IMR-90 (cell line): ENCODE data around the gene KCNK4. TPM values are rescaled to one million over a fixed set of nuclear protein-coding genes. Genes with fewer than 3 reads are reported as not detected.

Source experiments
- ATAC-seq: fragments of 200-7000 bp; cut with Tn5 transposase; 2 replicates; pipeline ENCODE4 v1.9.1; 2020; ENCODE audit warnings: low read depth, mild to moderate bottlenecking, moderate library complexity
- BruUV-seq: library from RNA; stranded (reverse); fragments of 400-500 nt; replicated peaks from 2 replicates; lab custom pipeline; 2021; lab: Mats Ljungman, UMichigan
- CTCF ChIA-PET: fragments of 300-600 bp; formaldehyde crosslinking; extraction: SDS; loops from one replicate; lab custom pipeline; 2021; ENCODE audit warnings: antibody characterized with exemption; lab: Yijun Ruan, JAX
- POLR2A ChIA-PET: fragments of 300-600 bp; sonication (Branson Sonifier 250); formaldehyde crosslinking; loops from one replicate; lab custom pipeline; 2022; ENCODE audit warnings: antibody characterized with exemption; ENCODE audit not compliant: unreplicated experiment; lab: Charles Lee
- DNase-seq: peaks from one replicate; pipeline ENCODE4 v3.0.0; 2013
- H2AFZ ChIP-seq: replicated peaks from 2 replicates; pipeline ENCODE3; 2013; ENCODE audit warnings: low read length, mild to moderate bottlenecking; ENCODE audit not compliant: poor library complexity
- H2AK5ac ChIP-seq: 2 replicates; pipeline ENCODE4 v1.6.1; 2013; ENCODE audit warnings: low read depth, low read length, inconsistent platforms
- H2AK9ac ChIP-seq: replicated peaks from 2 replicates; pipeline ENCODE3; 2013; ENCODE audit warnings: mild to moderate bottlenecking, low read depth, low read length, moderate library complexity; ENCODE audit not compliant: poor library complexity
- H2BK120ac ChIP-seq: 2 replicates; pipeline ENCODE4 v1.6.1; 2013; ENCODE audit warnings: low read depth, low read length, inconsistent platforms
- H2BK15ac ChIP-seq: 3 replicates; pipeline ENCODE4 v1.6.1; 2013; ENCODE audit warnings: low read depth, low read length, inconsistent platforms
- H2BK20ac ChIP-seq: 2 replicates; pipeline ENCODE4 v1.6.1; 2013; ENCODE audit warnings: low read depth, mild to moderate bottlenecking, inconsistent platforms, low read length, moderate library complexity
- H2BK5ac ChIP-seq: 2 replicates; pipeline ENCODE4 v1.6.1; 2013; ENCODE audit warnings: mild to moderate bottlenecking, low read depth, low read length, inconsistent platforms; ENCODE audit not compliant: poor library complexity, severe bottlenecking
- H3K14ac ChIP-seq: replicated peaks from 2 replicates; pipeline ENCODE4 v1.6.1; 2013; ENCODE audit warnings: low read depth, low read length, inconsistent platforms
- H3K18ac ChIP-seq: 2 replicates; pipeline ENCODE4 v1.6.1; 2013; ENCODE audit warnings: low read depth, low read length, control low read depth
- H3K23ac ChIP-seq: 2 replicates; pipeline ENCODE4 v1.6.1; 2013; ENCODE audit warnings: low read depth, low read length, inconsistent platforms
- H3K27ac ChIP-seq: 2 replicates; pipeline ENCODE4 v1.5.1; 2013; ENCODE audit warnings: mild to moderate bottlenecking, control low read depth, low read length; ENCODE audit not compliant: insufficient read depth
- H3K27me3 ChIP-seq: 2 replicates; pipeline ENCODE4 v1.6.1; 2013; ENCODE audit warnings: low read length; ENCODE audit not compliant: control insufficient read depth, insufficient read depth
- H3K36me3 ChIP-seq: 2 replicates; pipeline ENCODE4 v1.6.1; 2013; ENCODE audit warnings: low read length, mixed read lengths; ENCODE audit not compliant: control insufficient read depth, insufficient read depth
- H3K4ac ChIP-seq: 2 replicates; pipeline ENCODE4 v1.6.1; 2013; ENCODE audit warnings: low read depth, low read length, inconsistent platforms
- H3K4me1 ChIP-seq: 2 replicates; pipeline ENCODE4 v1.6.1; 2013; ENCODE audit warnings: low read length, mixed read lengths; ENCODE audit not compliant: control insufficient read depth, insufficient read depth
- H3K4me2 ChIP-seq: 2 replicates; pipeline ENCODE4 v1.6.1; 2013; ENCODE audit warnings: low read depth, mild to moderate bottlenecking, control low read depth, low read length, moderate library complexity
- H3K4me3 ChIP-seq: 2 replicates; pipeline ENCODE4 v1.5.1; 2013; ENCODE audit warnings: low read depth, mild to moderate bottlenecking, control low read depth, low read length, moderate library complexity; ENCODE audit not compliant: insufficient read depth
- H3K56ac ChIP-seq: 2 replicates; pipeline ENCODE4 v1.6.1; 2013; ENCODE audit warnings: low read length, inconsistent platforms; ENCODE audit not compliant: insufficient read depth; ENCODE audit errors: extremely low read depth
- H3K79me1 ChIP-seq, 2 experiments: 2 replicates each; pipeline ENCODE4 v1.6.1; 2013; ENCODE audit warnings: low read length in 2 of 2, inconsistent platforms in 1 of 2, low read depth in 1 of 2
- H3K9ac ChIP-seq: 2 replicates; pipeline ENCODE4 v1.6.1; 2013; ENCODE audit warnings: low read depth, low read length, control low read depth
- H3K9me1 ChIP-seq: 2 replicates; pipeline ENCODE4 v1.6.1; 2013; ENCODE audit warnings: low read length, inconsistent platforms; ENCODE audit not compliant: insufficient read depth
- H3K9me3 ChIP-seq: 2 replicates; pipeline ENCODE4 v1.6.1; 2013; ENCODE audit warnings: low read length; ENCODE audit not compliant: control insufficient read depth, insufficient read depth
- H4K20me1 ChIP-seq: 2 replicates; pipeline ENCODE4 v1.6.1; 2013; ENCODE audit warnings: low read length, inconsistent platforms; ENCODE audit not compliant: insufficient read depth
- H4K5ac ChIP-seq: 2 replicates; pipeline ENCODE4 v1.6.1; 2013; ENCODE audit warnings: mild to moderate bottlenecking, low read depth, low read length, control low read depth
- H4K8ac ChIP-seq, 2 experiments: 2 replicates each; pipeline ENCODE4 v1.6.1; 2013; ENCODE audit warnings: low read depth in 2 of 2, low read length in 2 of 2, control low read depth in 1 of 2, inconsistent platforms in 1 of 2
- H4K91ac ChIP-seq: 2 replicates; pipeline ENCODE4 v1.6.1; 2013; ENCODE audit warnings: low read depth, low read length, inconsistent platforms; ENCODE audit not compliant: insufficient read depth
- CEBPB ChIP-seq: IDR thresholded peaks from 2 replicates; pipeline ENCODE4 v1.6.1; 2012; ENCODE audit warnings: low read depth, low read length, improper control_type of control experiment
- CHD1 ChIP-seq: IDR thresholded peaks from 2 replicates; pipeline ENCODE4 v1.6.1; 2012; ENCODE audit warnings: low read depth, low read length, improper control_type of control experiment
- CTCF ChIP-seq: conservative IDR thresholded peaks from 2 replicates; pipeline ENCODE4 v1.5.1; 2012; ENCODE audit warnings: mild to moderate bottlenecking, low read depth, low read length, improper control_type of control experiment
- MAFK ChIP-seq: IDR thresholded peaks from 2 replicates; pipeline ENCODE4 v1.6.1; 2012; ENCODE audit warnings: low read depth, low read length, improper control_type of control experiment
- MAZ ChIP-seq: IDR thresholded peaks from 2 replicates; pipeline ENCODE4 v1.6.1; 2012; ENCODE audit warnings: low read depth, mild to moderate bottlenecking, low read length, improper control_type of control experiment, moderate library complexity, borderline replicate concordance
- MXI1 ChIP-seq: IDR thresholded peaks from 2 replicates; pipeline ENCODE4 v1.6.1; 2012; ENCODE audit warnings: low read depth, mild to moderate bottlenecking, low read length, moderate library complexity, borderline replicate concordance
- NFE2L2 ChIP-seq: fragments of 150-350 bp; IDR thresholded peaks from 2 replicates; pipeline ENCODE4 v1.6.1; 2016; ENCODE audit warnings: low read depth, mild to moderate bottlenecking, low read length
- POLR2A ChIP-seq: IDR thresholded peaks from 2 replicates; pipeline ENCODE4 v1.6.1; 2012; ENCODE audit warnings: mild to moderate bottlenecking, low read depth, low read length
- SMC3 ChIP-seq: fragments of 150-350 bp; IDR thresholded peaks from 2 replicates; pipeline ENCODE4 v1.6.1; 2016; ENCODE audit warnings: low read depth, mild to moderate bottlenecking, antibody characterized with exemption, low read length, moderate library complexity
- WGBS, 2 experiments: methylation state at CpG; one replicate each; pipeline versions ENCODE4 v1.1.5 to v1.1.7; 2013; ENCODE audit warnings: missing lambda C conversion rate in 2 of 2; ENCODE audit not compliant: insufficient read length in 1 of 2; ENCODE audit errors: extremely low coverage in 2 of 2; 5-methylcytosine and 5-hydroxymethylcytosine counted together
- dilution Hi-C: fragments of 300-500 bp; cut with HindIII; formaldehyde crosslinking; loops from one replicate; pipeline ENCODE4 v1.14.3; 2018; ENCODE audit warnings: low sequenced_read_pairs; ENCODE audit not compliant: unreplicated experiment
- in situ Hi-C: fragments of 300-500 bp; cut with MboI; formaldehyde crosslinking; loops from 3 replicates; pipeline ENCODE4 v1.14.3; 2019; ENCODE audit warnings: low sequenced_read_pairs, inconsistent platforms, mixed read lengths
- intact Hi-C: fragments of 100-400 bp; cut with micrococcal nuclease; formaldehyde crosslinking; loops from 2 replicates; pipeline ENCODE4 v1.10.0; 2022
- polyA plus RNA-seq, 3 experiments: library from polyadenylated mRNA; depleted of rRNA; stranded (reverse); fragments of >200 nt; gene quantifications; 2 replicates each; pipeline ENCODE4 v1.2.3, GENCODE V29; 2012; ENCODE audit warnings: low replicate concordance in 1 of 3
- total RNA-seq: library from RNA; depleted of rRNA; stranded (reverse); fragments of >200 nt; gene quantifications from 2 replicates; pipeline ENCODE4 v1.2.3, GENCODE V29; 2012
- TF ChIP-seq, protein P1 (sequence below): fragments of 150-350 bp; IDR thresholded peaks from 2 replicates; pipeline ENCODE4 v1.6.1; 2017; ENCODE audit warnings: mild to moderate bottlenecking, antibody characterized with exemption, low read length, low read depth
- TF ChIP-seq, protein P2 (sequence below): fragments of 150-350 bp; IDR thresholded peaks from 2 replicates; pipeline ENCODE4 v1.6.1; 2016; ENCODE audit warnings: low read depth, mild to moderate bottlenecking, low read length, moderate library complexity, borderline replicate concordance

KCNK4 gene
- total and polyA plus RNA-seq, 2 of the 4 experiments (the other 2 are of a cell fraction), result not detected

- H3K27ac ChIP-seq, result no peak overlapping the region
- ChIA-PET POLR2A (no interaction called here), CTCF (no interaction called here)
- H2AFZ ChIP-seq, result no peak overlapping the region
- intact Hi-C loops, result no loop called here
- H3K56ac ChIP-seq, result no peak overlapping the region
- no peak overlapping the region for H3K23ac ChIP-seq
- no peak overlapping the region for H2BK120ac ChIP-seq
- dilution Hi-C loops, result no loop called here
- no peak for ATAC-seq
- H4K20me1 ChIP-seq, result no peaks in the 10 kb centered on the region
- no TSS peak for BruUV-seq
- no peak overlapping the region for H3K4me2 ChIP-seq
- H2BK15ac ChIP-seq, result no peak overlapping the region
- no peak overlapping the region for H2AK5ac ChIP-seq
- no peak overlapping the region for H4K8ac ChIP-seq
- H3K27me3 ChIP-seq, result no peaks in the 10 kb centered on the region
- 100% methylated on average over 1 of the region's 22 CpGs; no CpG with 5 or more reads in 1 of the 2 experiments for WGBS, 2 experiments
- H2BK20ac ChIP-seq, result no peak overlapping the region
- H3K4me3 ChIP-seq, result no peak overlapping the region
- peaks cover 8% of the 10 kb centered on the region for H3K4me1 ChIP-seq
- peaks cover 15 to 37% of the 10 kb centered on the region in 2 experiments for H3K79me1 ChIP-seq
- no peak overlapping the region for H4K5ac ChIP-seq
- TF ChIP-seq POLR2A (no peak), CHD1 (no peak), NFE2L2 (no peak), MAFK (no peak), MAZ (no peak), CTCF (no peak), CEBPB (no peak), SMC3 (no peak), MXI1 (no peak)
- TF ChIP-seq, protein P1, sequence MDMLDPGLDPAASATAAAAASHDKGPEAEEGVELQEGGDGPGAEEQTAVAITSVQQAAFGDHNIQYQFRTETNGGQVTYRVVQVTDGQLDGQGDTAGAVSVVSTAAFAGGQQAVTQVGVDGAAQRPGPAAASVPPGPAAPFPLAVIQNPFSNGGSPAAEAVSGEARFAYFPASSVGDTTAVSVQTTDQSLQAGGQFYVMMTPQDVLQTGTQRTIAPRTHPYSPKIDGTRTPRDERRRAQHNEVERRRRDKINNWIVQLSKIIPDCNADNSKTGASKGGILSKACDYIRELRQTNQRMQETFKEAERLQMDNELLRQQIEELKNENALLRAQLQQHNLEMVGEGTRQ, result no peak
- TF ChIP-seq, protein P2, sequence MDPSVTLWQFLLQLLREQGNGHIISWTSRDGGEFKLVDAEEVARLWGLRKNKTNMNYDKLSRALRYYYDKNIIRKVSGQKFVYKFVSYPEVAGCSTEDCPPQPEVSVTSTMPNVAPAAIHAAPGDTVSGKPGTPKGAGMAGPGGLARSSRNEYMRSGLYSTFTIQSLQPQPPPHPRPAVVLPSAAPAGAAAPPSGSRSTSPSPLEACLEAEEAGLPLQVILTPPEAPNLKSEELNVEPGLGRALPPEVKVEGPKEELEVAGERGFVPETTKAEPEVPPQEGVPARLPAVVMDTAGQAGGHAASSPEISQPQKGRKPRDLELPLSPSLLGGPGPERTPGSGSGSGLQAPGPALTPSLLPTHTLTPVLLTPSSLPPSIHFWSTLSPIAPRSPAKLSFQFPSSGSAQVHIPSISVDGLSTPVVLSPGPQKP, result no peak
- no peak overlapping the region for H3K18ac ChIP-seq
- DNase-seq, result no peak
- H2BK5ac ChIP-seq, result no peak overlapping the region
- no peak overlapping the region for H3K9ac ChIP-seq
- H3K9me1 ChIP-seq, result peaks cover 5% of the 10 kb centered on the region; the same call in 1 of the 2 replicates
- H4K91ac ChIP-seq, result no peak overlapping the region
- H3K14ac ChIP-seq, result no peak overlapping the region
- H3K36me3 ChIP-seq, result peaks cover 18% of the 10 kb centered on the region
- no peak overlapping the region for H3K4ac ChIP-seq
- in situ Hi-C loops, result no loop called here
- no peak overlapping the region for H2AK9ac ChIP-seq
- H3K9me3 ChIP-seq, result no peaks in the 10 kb centered on the region
Observed at GRCh38 chr11:64281957-64282770, 8.9 kb upstream of the KCNK4 start.
